H9 (cell line): ENCODE measurements around the gene SLC6A8. TPM values are rescaled to one million over a fixed set of nuclear protein-coding genes. Genes with fewer than 3 reads are reported as not detected.

ENCODE experiments used
- DNase-seq: peaks from one replicate; pipeline ENCODE4 v3.0.0-alpha.2; 2017
- H2AFZ ChIP-seq: one replicate; pipeline ENCODE4 v1.6.1; 2013; ENCODE audit warnings: mild to moderate bottlenecking, low read length, control low read depth, moderate library complexity
- H2AK5ac ChIP-seq: 2 replicates; pipeline ENCODE4 v1.6.1; 2013; ENCODE audit warnings: low read length, control low read depth, mixed read lengths; ENCODE audit not compliant: insufficient read length
- H2BK120ac ChIP-seq: one replicate; pipeline ENCODE4 v1.6.1; 2013; ENCODE audit warnings: low read depth, mild to moderate bottlenecking, low read length, control low read depth, inconsistent platforms; ENCODE audit not compliant: poor library complexity, severe bottlenecking
- H2BK12ac ChIP-seq: 2 replicates; pipeline ENCODE4 v1.6.1; 2013; ENCODE audit warnings: low read length, control low read depth, mixed read lengths, low read depth; ENCODE audit not compliant: insufficient read length
- H2BK15ac ChIP-seq: 2 replicates; pipeline ENCODE4 v1.6.1; 2013; ENCODE audit warnings: low read depth, low read length, control low read depth
- H2BK20ac ChIP-seq: one replicate; pipeline ENCODE4 v1.6.1; 2013; ENCODE audit warnings: low read depth, mild to moderate bottlenecking, low read length, control low read depth, inconsistent platforms; ENCODE audit not compliant: poor library complexity, severe bottlenecking
- H2BK5ac ChIP-seq: 2 replicates; pipeline ENCODE4 v1.6.1; 2013; ENCODE audit warnings: low read length, control low read depth, mixed read lengths; ENCODE audit not compliant: insufficient read length
- H3K14ac ChIP-seq: 2 replicates; pipeline ENCODE4 v1.6.1; 2013; ENCODE audit warnings: low read length, control low read depth; ENCODE audit not compliant: insufficient read depth
- H3K18ac ChIP-seq: 2 replicates; pipeline ENCODE4 v1.6.1; 2013; ENCODE audit warnings: low read depth, mild to moderate bottlenecking, mixed read lengths, low read length, control low read depth; ENCODE audit not compliant: insufficient read length
- H3K23ac ChIP-seq: 2 replicates; pipeline ENCODE4 v1.6.1; 2013; ENCODE audit warnings: low read length, control low read depth, mixed read lengths, low read depth; ENCODE audit not compliant: insufficient read length
- H3K23me2 ChIP-seq: 2 replicates; pipeline ENCODE4 v1.6.1; 2013; ENCODE audit warnings: low read depth, mild to moderate bottlenecking, mixed read lengths, low read length, control low read depth; ENCODE audit not compliant: insufficient read length, poor library complexity, severe bottlenecking
- H3K27ac ChIP-seq: 2 replicates; pipeline ENCODE4 v1.5.1; 2013; ENCODE audit warnings: low read length, control low read depth, mixed read lengths, low read depth; ENCODE audit not compliant: insufficient read length
- H3K27me3 ChIP-seq: 2 replicates; pipeline ENCODE4 v1.6.1; 2013; ENCODE audit warnings: low read length, control low read depth, inconsistent platforms; ENCODE audit not compliant: insufficient read depth
- H3K4ac ChIP-seq: 2 replicates; pipeline ENCODE4 v1.6.1; 2013; ENCODE audit warnings: low read depth, mild to moderate bottlenecking, control low read depth, inconsistent platforms, low read length, moderate library complexity
- H3K4me1 ChIP-seq: 2 replicates; pipeline ENCODE4 v1.6.1; 2013; ENCODE audit warnings: low read length, control low read depth, inconsistent platforms; ENCODE audit not compliant: insufficient read depth
- H3K4me2 ChIP-seq: 2 replicates; pipeline ENCODE4 v1.6.1; 2013; ENCODE audit warnings: low read length, control low read depth, mixed read lengths; ENCODE audit not compliant: insufficient read length, insufficient read depth
- H3K56ac ChIP-seq: 2 replicates; pipeline ENCODE4 v1.6.1; 2013; ENCODE audit warnings: low read depth, mild to moderate bottlenecking, mixed read lengths, low read length, control low read depth; ENCODE audit not compliant: insufficient read length
- H3K79me1 ChIP-seq: 2 replicates; pipeline ENCODE4 v1.6.1; 2013; ENCODE audit warnings: low read depth, mild to moderate bottlenecking, moderate library complexity, low read length, control low read depth, inconsistent platforms; ENCODE audit not compliant: insufficient read depth, poor library complexity, severe bottlenecking
- H3K79me2 ChIP-seq: 2 replicates; pipeline ENCODE4 v1.6.1; 2013; ENCODE audit warnings: low read length, control low read depth, inconsistent platforms; ENCODE audit not compliant: insufficient read depth
- H3K9ac ChIP-seq: 2 replicates; pipeline ENCODE4 v1.6.1; 2013; ENCODE audit warnings: low read length, control low read depth, mixed read lengths; ENCODE audit not compliant: insufficient read length; ENCODE audit errors: extremely low read depth
- H3K9me3 ChIP-seq: one replicate; pipeline ENCODE4 v1.6.1; 2013; ENCODE audit warnings: low read depth, low read length, inconsistent platforms; ENCODE audit not compliant: control insufficient read depth
- H3T11ph ChIP-seq: one replicate; pipeline ENCODE4 v1.6.1; 2013; ENCODE audit warnings: mild to moderate bottlenecking, low read length, control low read depth, inconsistent platforms
- H4K20me1 ChIP-seq: one replicate; pipeline ENCODE4 v1.6.1; 2013; ENCODE audit not compliant: control insufficient read depth, insufficient read length, insufficient read depth
- H4K5ac ChIP-seq: 2 replicates; pipeline ENCODE4 v1.6.1; 2013; ENCODE audit warnings: low read depth, mild to moderate bottlenecking, mixed read lengths, low read length, control low read depth; ENCODE audit not compliant: insufficient read length
- H4K8ac ChIP-seq: replicated peaks from 2 replicates; pipeline ENCODE4 v1.6.1; 2013; ENCODE audit warnings: low read length, control low read depth, mixed read lengths, low read depth; ENCODE audit not compliant: insufficient read length
- H4K91ac ChIP-seq: 2 replicates; pipeline ENCODE4 v1.6.1; 2013; ENCODE audit warnings: low read depth, mild to moderate bottlenecking, moderate library complexity, mixed read lengths, low read length, control low read depth; ENCODE audit not compliant: insufficient read length
- H3K27ac Mint-ChIP-seq, 3 experiments: 2 replicates in 2 of 3; 3 replicates in 1 of 3; pipeline ENCODE4 v1.8.0; 2020 to 2021; ENCODE audit warnings: mixed read lengths in 3 of 3, mild to moderate bottlenecking in 1 of 3, moderate library complexity in 1 of 3
- H3K27me3 Mint-ChIP-seq: 2 replicates; pipeline ENCODE4 v1.8.0; 2021; ENCODE audit warnings: low read depth, mild to moderate bottlenecking, moderate library complexity, mixed read lengths
- H3K36me3 Mint-ChIP-seq, 3 experiments: 2 replicates in 2 of 3; 3 replicates in 1 of 3; pipeline ENCODE4 v1.8.0; 2020 to 2021; ENCODE audit warnings: low read depth in 3 of 3, mixed read lengths in 3 of 3; ENCODE audit not compliant: insufficient read depth in 1 of 3
- H3K4me1 Mint-ChIP-seq, 2 experiments: 2 replicates each; pipeline ENCODE4 v1.8.0; 2020; ENCODE audit warnings: mixed read lengths in 2 of 2
- H3K4me3 Mint-ChIP-seq, 2 experiments: 2 replicates in 1 of 2; 3 replicates in 1 of 2; pipeline ENCODE4 v1.8.0; 2020 to 2021; ENCODE audit warnings: mild to moderate bottlenecking in 2 of 2, mixed read lengths in 2 of 2, moderate library complexity in 1 of 2
- H3K9me3 Mint-ChIP-seq, 2 experiments: 2 replicates in 1 of 2; 3 replicates in 1 of 2; pipeline ENCODE4 v1.8.0; 2020; ENCODE audit warnings: mild to moderate bottlenecking in 2 of 2, mixed read lengths in 2 of 2, moderate library complexity in 1 of 2
- CTCF ChIP-seq: fragments of 200-600 bp; sonication (generic); conservative IDR thresholded peaks from 3 replicates; pipeline ENCODE4 v1.8.0; 2021; ENCODE audit warnings: antibody characterized with exemption, mild to moderate bottlenecking
- WGBS: extraction: QIAGEN DNeasy Blood & Tissue Kit; methylation state at CpG from one replicate; pipeline ENCODE4 v1.1.7; 2013; ENCODE audit warnings: missing lambda C conversion rate, low lambda C conversion rate, mixed read lengths; ENCODE audit not compliant: insufficient read length; ENCODE audit errors: extremely low coverage; 5-methylcytosine and 5-hydroxymethylcytosine counted together
- total RNA-seq: library from RNA; stranded (reverse); gene quantifications from 2 replicates; pipeline ENCODE4 v1.2.1, GENCODE V29; 2021

Gene SLC6A8
- total RNA-seq, 1 experiment from 2014 or later: 229 TPM

- H3K23me2 ChIP-seq: no peaks in the 10 kb centered on the region
- Mint-ChIP-seq H3K4me3 (no peak overlapping the region), H3K27ac (no peak overlapping the region), H3K4me1 (peaks cover 4 to 16% of the 10 kb centered on the region in 2 experiments), H3K9me3 (peaks cover 66 to 79% of the 10 kb centered on the region in 2 experiments), H3K36me3 (peaks cover 2 to 14% (median 10%) of the 10 kb centered on the region in 3 experiments; a peak in 6 of 7 replicates), H3K27me3 (peaks cover 40% of the 10 kb centered on the region)
- peaks cover 15% of the 10 kb centered on the region for H3K9me3 ChIP-seq
- no peak overlapping the region for H3K9ac ChIP-seq
- no peak overlapping the region for H4K91ac ChIP-seq
- H4K5ac ChIP-seq: no peak overlapping the region
- no peak for DNase-seq
- H2BK15ac ChIP-seq: no peak overlapping the region
- H4K20me1 ChIP-seq: no peaks in the 10 kb centered on the region
- H3K27ac ChIP-seq: no peak overlapping the region
- no CpG with 5 or more reads among the region's 11 CpGs for WGBS
- no peak overlapping the region for H3T11ph ChIP-seq
- no peaks in the 10 kb centered on the region for H3K4me1 ChIP-seq
- H2AFZ ChIP-seq: no peak overlapping the region
- H2BK5ac ChIP-seq: no peak overlapping the region
- H3K27me3 ChIP-seq: no peaks in the 10 kb centered on the region; the same call in 1 of the 2 replicates
- H2BK20ac ChIP-seq: no peak overlapping the region
- H3K79me1 ChIP-seq: no peaks in the 10 kb centered on the region
- no peak overlapping the region for H3K18ac ChIP-seq
- H2BK12ac ChIP-seq: no peak overlapping the region
- H2AK5ac ChIP-seq: no peak overlapping the region
- H3K4ac ChIP-seq: no peak overlapping the region
- H2BK120ac ChIP-seq: no peak overlapping the region
- no peak overlapping the region for H3K4me2 ChIP-seq
- H3K56ac ChIP-seq: no peak overlapping the region
- H3K14ac ChIP-seq: no peak overlapping the region
- no peaks in the 10 kb centered on the region for H3K79me2 ChIP-seq
- H3K23ac ChIP-seq: no peak overlapping the region
- TF ChIP-seq CTCF: no peak
- H4K8ac ChIP-seq: no peak overlapping the region
Observed at GRCh38 chrX:153668423-153669173, 19.1 kb upstream of the SLC6A8 start.
